AG09309 (cell line): Measurements from ENCODE around the gene PSMG1.

Experiments used
- DNase-seq: peaks from one replicate; pipeline ENCODE4 v3.0.0-alpha.2; 2010; ENCODE audit warnings: low read depth
- H3K4me3 ChIP-seq: 2 replicates; pipeline ENCODE4 v1.5.1; 2011; ENCODE audit warnings: mild to moderate bottlenecking, low read depth, low read length, moderate library complexity; ENCODE audit not compliant: control insufficient read depth
- TF ChIP-seq, protein P1 (sequence below): IDR thresholded peaks from 2 replicates; pipeline ENCODE4 v1.5.1; 2011; ENCODE audit warnings: mild to moderate bottlenecking, low read depth, low read length, inconsistent platforms; ENCODE audit not compliant: insufficient read depth, control insufficient read depth; ENCODE audit errors: missing control alignments

PSMG1 gene

DNA sequence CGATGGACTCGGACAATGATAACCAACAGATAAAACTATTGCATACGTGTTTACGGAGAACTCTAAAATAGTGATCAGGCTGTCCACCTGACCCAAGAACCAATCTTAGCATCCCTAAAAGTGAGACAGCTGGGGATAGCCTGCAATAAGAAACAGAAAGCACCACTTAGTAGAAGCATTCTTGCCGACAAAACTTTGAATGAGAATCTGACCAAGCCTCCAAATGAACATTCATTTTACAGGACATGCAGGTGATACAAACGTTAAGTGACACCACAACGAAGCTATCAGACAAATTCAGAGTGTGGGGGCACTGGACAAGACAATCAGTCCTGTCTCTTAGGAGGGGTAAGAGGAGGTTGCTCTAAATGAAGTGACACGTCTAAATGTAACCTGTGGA, 1.2 kb downstream of the PSMG1 start:
- DNase-seq: no peak
- H3K4me3 ChIP-seq: peak overlapping the region; percentile 92
- TF ChIP-seq, protein P1, sequence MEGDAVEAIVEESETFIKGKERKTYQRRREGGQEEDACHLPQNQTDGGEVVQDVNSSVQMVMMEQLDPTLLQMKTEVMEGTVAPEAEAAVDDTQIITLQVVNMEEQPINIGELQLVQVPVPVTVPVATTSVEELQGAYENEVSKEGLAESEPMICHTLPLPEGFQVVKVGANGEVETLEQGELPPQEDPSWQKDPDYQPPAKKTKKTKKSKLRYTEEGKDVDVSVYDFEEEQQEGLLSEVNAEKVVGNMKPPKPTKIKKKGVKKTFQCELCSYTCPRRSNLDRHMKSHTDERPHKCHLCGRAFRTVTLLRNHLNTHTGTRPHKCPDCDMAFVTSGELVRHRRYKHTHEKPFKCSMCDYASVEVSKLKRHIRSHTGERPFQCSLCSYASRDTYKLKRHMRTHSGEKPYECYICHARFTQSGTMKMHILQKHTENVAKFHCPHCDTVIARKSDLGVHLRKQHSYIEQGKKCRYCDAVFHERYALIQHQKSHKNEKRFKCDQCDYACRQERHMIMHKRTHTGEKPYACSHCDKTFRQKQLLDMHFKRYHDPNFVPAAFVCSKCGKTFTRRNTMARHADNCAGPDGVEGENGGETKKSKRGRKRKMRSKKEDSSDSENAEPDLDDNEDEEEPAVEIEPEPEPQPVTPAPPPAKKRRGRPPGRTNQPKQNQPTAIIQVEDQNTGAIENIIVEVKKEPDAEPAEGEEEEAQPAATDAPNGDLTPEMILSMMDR: no peak

DNA sequence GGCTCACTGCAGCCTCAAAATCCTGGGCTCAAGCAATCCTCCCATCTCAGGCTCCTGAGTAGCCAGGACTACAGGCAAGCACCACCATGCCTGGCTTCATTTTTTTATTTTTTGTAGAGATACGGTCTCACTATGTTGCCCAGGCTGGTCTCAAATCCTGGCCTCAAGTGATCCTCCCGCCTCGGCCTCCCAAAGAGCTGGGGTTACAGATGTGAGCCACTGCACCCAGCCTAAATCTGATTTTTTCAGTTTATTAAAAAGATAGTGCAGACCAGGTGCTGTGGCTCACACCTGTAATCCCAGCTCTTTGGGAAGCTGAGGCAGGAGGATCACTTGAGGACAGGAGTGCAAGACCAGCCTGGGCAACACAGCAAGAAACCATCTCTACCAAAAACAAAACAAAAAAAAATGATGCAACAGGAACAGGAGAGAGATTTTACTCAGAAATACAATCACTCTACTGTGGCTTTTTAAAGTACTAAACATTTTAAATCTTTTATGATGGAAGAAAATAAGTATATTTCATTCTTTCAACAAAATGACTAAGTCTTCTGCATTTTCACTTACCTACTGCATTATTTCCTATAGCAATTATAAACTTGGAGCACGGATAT, 1.9 kb downstream of the PSMG1 start:
- no peak overlapping the region for H3K4me3 ChIP-seq
- no peak for DNase-seq
- TF ChIP-seq, protein P1: no peak

DNA sequence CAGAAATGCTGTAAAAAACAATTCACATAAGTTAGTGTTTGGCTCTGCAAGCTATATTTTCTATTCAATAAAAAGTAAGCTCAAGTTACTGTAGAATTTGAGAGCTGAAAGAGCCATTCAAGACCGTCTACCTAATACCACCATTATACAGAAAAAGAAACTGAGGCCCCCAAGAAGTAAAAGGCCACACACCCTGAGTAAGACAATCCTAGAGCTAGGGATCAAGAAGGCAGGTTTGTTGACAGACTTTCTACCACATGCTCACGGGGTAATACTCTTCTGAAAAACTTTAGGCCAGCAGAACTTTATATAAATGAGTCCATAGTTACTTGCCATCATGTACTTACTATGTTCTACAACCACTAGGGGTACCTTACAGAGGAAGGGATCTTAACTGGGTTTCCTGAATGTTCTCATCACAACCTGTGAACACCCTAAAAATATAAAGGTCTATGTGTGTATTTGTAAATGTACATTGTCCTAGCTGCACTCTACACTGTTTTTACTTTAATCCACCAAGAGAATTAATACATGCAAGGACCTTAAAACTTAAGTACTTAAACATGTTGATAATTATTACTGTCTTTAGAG, 2.7 kb downstream of the PSMG1 start:
- H3K4me3 ChIP-seq: no peak overlapping the region
- no peak for DNase-seq
- TF ChIP-seq, protein P1: peak; percentile 20

DNA sequence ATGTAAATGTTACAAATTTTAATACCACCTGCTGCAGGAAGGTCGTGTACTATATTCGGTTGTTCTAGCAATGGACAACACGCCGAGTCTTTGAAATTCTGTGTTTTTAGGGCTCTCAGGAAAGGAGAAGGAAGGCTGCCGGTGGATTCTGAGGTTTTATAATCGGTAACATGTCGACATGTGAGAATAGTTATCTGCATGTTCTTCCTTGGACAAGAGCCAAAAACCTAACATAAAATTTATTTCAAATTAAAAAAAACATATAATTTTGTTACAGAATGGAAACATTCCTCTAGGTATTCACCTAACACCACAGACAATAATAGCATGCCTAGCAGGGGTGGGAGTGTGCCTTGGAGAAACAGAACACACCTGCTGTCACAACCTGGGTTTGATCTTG, 4.8 kb downstream of the PSMG1 start:
- TF ChIP-seq, protein P1: no peak
- DNase-seq: no peak
- no peak overlapping the region for H3K4me3 ChIP-seq

DNA sequence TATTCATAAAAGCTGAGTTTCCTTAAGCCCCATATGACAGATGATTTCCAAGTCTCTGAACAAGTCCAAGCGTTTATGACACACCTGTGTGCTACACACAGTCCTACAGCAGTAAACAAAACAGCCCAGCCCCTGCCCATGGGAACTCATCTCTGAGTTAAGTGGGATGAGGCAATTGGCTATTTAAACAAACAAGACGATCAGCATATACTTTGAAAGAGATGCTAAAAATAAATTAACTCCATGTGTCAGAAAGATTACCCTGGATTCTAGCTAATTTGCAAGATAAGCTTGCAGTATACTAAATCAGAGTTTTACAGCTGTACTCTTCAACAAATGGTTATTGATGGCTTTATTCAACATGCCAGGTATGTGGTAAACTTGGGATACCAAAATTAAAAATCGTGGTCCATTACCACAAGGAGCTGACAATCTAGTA, 7.0 kb downstream of the PSMG1 start:
- no peak overlapping the region for H3K4me3 ChIP-seq
- TF ChIP-seq, protein P1: no peak
- DNase-seq: no peak

DNA sequence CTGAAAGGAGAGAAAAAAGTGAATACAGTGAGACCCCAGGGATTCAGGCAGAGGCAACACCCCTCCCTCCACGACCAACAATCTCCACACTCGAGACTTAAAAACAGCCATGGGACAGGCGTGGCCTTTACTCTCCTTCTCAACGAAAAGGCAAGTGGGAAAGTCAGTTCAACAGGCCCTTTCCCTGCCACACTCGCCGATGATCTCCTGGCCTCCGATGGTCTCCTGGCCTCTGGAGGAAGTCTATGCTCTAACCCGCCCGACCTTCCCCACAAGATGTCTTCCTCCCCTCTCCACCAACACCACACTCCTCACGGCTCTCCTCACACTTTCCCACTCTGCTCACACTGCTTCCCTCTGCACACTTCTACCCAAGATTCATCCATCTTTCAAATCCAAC, 7.6 kb downstream of the PSMG1 start:
- DNase-seq: no peak
- no peak overlapping the region for H3K4me3 ChIP-seq
- TF ChIP-seq, protein P1: no peak

DNA sequence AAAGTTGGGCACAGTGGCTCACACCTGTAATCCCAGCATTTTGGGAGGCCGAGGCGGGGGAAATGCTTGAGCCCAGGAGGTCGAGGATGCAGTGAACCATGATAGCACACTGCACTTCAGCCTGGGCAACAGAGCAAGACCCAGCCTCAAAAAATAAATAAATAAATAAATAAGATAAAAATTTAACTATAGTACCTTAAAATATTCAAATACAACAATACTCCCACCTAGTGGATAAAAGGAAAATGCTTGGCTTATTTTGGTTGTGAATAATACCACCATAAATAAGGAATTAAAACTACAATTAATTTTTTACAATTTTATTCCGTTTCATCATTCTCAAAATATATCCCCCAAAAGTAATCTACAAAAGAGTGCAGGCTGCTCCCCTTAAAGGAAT, 8.1 kb downstream of the PSMG1 start:
- H3K4me3 ChIP-seq: no peak overlapping the region
- TF ChIP-seq, protein P1: peak; percentile 20
- no peak for DNase-seq
